B cell (primary cell): ENCODE measurements around the gene C19orf12. TPM values are rescaled to one million over a fixed set of nuclear protein-coding genes. Genes with fewer than 3 reads are reported as not detected.

Experiments
- ATAC-seq: fragments of 200-7000 bp; cut with Tn5 transposase; one replicate; pipeline ENCODE4 v1.10.0; 2021; ENCODE audit warnings: low read depth, mild to moderate bottlenecking, moderate number of reproducible peaks, moderate library complexity
- CTCF ChIA-PET: fragments of 350-600 bp; sonication (Branson Sonifier 250); formaldehyde crosslinking; loops from one replicate; lab custom pipeline; 2021; ENCODE audit warnings: antibody characterized with exemption, inconsistent platforms; lab: Charles Lee
- POLR2A ChIA-PET: fragments of 350-600 bp; sonication (Branson Sonifier 250); formaldehyde crosslinking; loops from one replicate; lab custom pipeline; 2021; ENCODE audit warnings: antibody characterized with exemption; lab: Charles Lee
- DNase-seq: peaks from one replicate; pipeline ENCODE4 v3.0.0; 2013
- H2AFZ ChIP-seq: 2 replicates; pipeline ENCODE4 v1.6.1; 2012; ENCODE audit warnings: mild to moderate bottlenecking, low read depth, low read length; ENCODE audit not compliant: insufficient read depth, poor library complexity, severe bottlenecking
- H3K27ac ChIP-seq, 2 donors: 1 replicate in 1 of 2; 2 replicates in 1 of 2; pipeline ENCODE4 v1.5.1; 2012 to 2013; ENCODE audit warnings: low read length in 2 of 2, mild to moderate bottlenecking in 2 of 2, moderate library complexity in 1 of 2
- H3K27me3 ChIP-seq, 4 experiments: fragments of 200-600 bp in 1 of 4; sonication (generic) in 1 of 4; replicated peaks in 1 of 4; 1 replicate in 2 of 4; 2 replicates in 2 of 4; pipeline versions ENCODE4 v1.6.1 to v1.7.0; 2013 to 2016; ENCODE audit warnings: low read length in 3 of 4, mild to moderate bottlenecking in 2 of 4, mixed read lengths in 1 of 4, moderate library complexity in 1 of 4; ENCODE audit not compliant: insufficient read depth in 4 of 4, control insufficient read depth in 3 of 4; ENCODE audit errors: control extremely low read depth in 1 of 4
- H3K36me3 ChIP-seq, 2 experiments: replicated peaks in 1 of 2; 1 replicate in 1 of 2; 2 replicates in 1 of 2; pipeline versions ENCODE4 v1.6.1 to v1.7.1; 2013; ENCODE audit warnings: low read length in 1 of 2; ENCODE audit not compliant: insufficient read depth in 2 of 2, control insufficient read depth in 1 of 2; ENCODE audit errors: control extremely low read depth in 1 of 2, extremely low read depth in 1 of 2
- H3K4me1 ChIP-seq, 2 donors: fragments of 200-600 bp in 1 of 2; sonication (generic) in 1 of 2; 1 replicate in 1 of 2; 2 replicates in 1 of 2; pipeline versions ENCODE4 v1.5.1 to v1.6.1; 2013 to 2017; ENCODE audit warnings: low read length in 2 of 2; ENCODE audit not compliant: control insufficient read depth in 2 of 2, insufficient read depth in 2 of 2
- H3K4me2 ChIP-seq: replicated peaks from 2 replicates; pipeline ENCODE3; 2012; ENCODE audit warnings: mild to moderate bottlenecking, low read depth, low read length; ENCODE audit not compliant: poor library complexity, severe bottlenecking
- H3K4me3 ChIP-seq, 5 experiments: fragments of 200-600 bp in 1 of 5; sonication (generic) in 1 of 5; 1 replicate in 3 of 5; 2 replicates in 2 of 5; pipeline versions ENCODE4 v1.5.1 to v1.7.0; 2011 to 2016; ENCODE audit warnings: low read length in 4 of 5, mild to moderate bottlenecking in 4 of 5, low read depth in 2 of 5, control low read depth in 1 of 5, moderate library complexity in 1 of 5; ENCODE audit not compliant: insufficient read depth in 1 of 5; ENCODE audit errors: control extremely low read depth in 1 of 5, extremely low read depth in 1 of 5
- H3K79me2 ChIP-seq: fragments of 200-600 bp; sonication (generic); one replicate; pipeline ENCODE4 v1.6.0; 2016; ENCODE audit warnings: low read length; ENCODE audit not compliant: control insufficient read depth, insufficient read depth
- H3K9ac ChIP-seq: fragments of 200-600 bp; sonication (generic); 2 replicates; pipeline ENCODE4 v1.6.1; 2017; ENCODE audit warnings: mild to moderate bottlenecking, low read length, moderate library complexity
- H3K9me3 ChIP-seq, 3 donors: one replicate each; pipeline versions ENCODE4 v1.6.1 to v1.7.1; 2013; ENCODE audit warnings: low read length in 2 of 3; ENCODE audit not compliant: control insufficient read depth in 2 of 3, insufficient read depth in 1 of 3; ENCODE audit errors: control extremely low read depth in 1 of 3
- H4K20me1 ChIP-seq: 2 replicates; pipeline ENCODE4 v1.6.0; 2012; ENCODE audit warnings: mild to moderate bottlenecking, low read length; ENCODE audit not compliant: insufficient read depth, control insufficient read depth, poor library complexity, severe bottlenecking
- H3K27ac Mint-ChIP-seq: one replicate; pipeline ENCODE4 v1.8.0; 2021; ENCODE audit warnings: mixed read lengths
- H3K27me3 Mint-ChIP-seq: one replicate; pipeline ENCODE4 v1.8.0; 2021; ENCODE audit warnings: mixed read lengths
- H3K4me1 Mint-ChIP-seq: one replicate; pipeline ENCODE4 v1.8.0; 2021; ENCODE audit warnings: mixed read lengths
- H3K4me3 Mint-ChIP-seq: one replicate; pipeline ENCODE4 v1.8.0; 2021; ENCODE audit warnings: mixed read lengths
- H3K9me3 Mint-ChIP-seq: one replicate; pipeline ENCODE4 v1.8.0; 2022; ENCODE audit warnings: mixed read lengths; ENCODE audit not compliant: insufficient read depth
- CTCF ChIP-seq: fragments of 200-600 bp; IDR thresholded peaks from one replicate; pipeline ENCODE4 v1.8.0; 2022; ENCODE audit warnings: antibody characterized with exemption, mild to moderate bottlenecking
- EZH2 ChIP-seq: IDR thresholded peaks from 2 replicates; pipeline ENCODE4 v1.6.1; 2012; ENCODE audit warnings: borderline replicate concordance, low read depth, mild to moderate bottlenecking, moderate library complexity, low read length; ENCODE audit not compliant: insufficient read depth, poor library complexity, severe bottlenecking
- WGBS: methylation state at CpG from one replicate; pipeline ENCODE4 v1.1.5; 2013; ENCODE audit warnings: missing lambda C conversion rate; ENCODE audit not compliant: insufficient coverage; 5-methylcytosine and 5-hydroxymethylcytosine counted together
- intact Hi-C: fragments of 100-400 bp; cut with micrococcal nuclease; formaldehyde crosslinking; loops from one replicate; pipeline ENCODE4 v1.10.0; 2022
- polyA plus RNA-seq: library from polyadenylated mRNA; depleted of rRNA; stranded (reverse); fragments of >200 nt; gene quantifications from 2 replicates; pipeline ENCODE4 v1.2.3, GENCODE V29; 2012
- total RNA-seq, 2 donors: library from RNA; stranded (reverse); fragments of 120-200 nt in 1 of 2; gene quantifications; 1 replicate in 1 of 2; 2 replicates in 1 of 2; pipeline versions ENCODE4 v1.2.3 to v1.2.4, GENCODE V29; 2013 to 2022

The C19orf12 gene
- total and polyA plus RNA-seq, 2 donors (not counting 1 experiment from before 2014, with no cell fraction given), result 12.6 to 29.4 TPM

GRCh38 chr19:29665215-29665825 is 49.7 kb downstream of the C19orf12 start, which contains the start of gene PLEKHF1:
Gene PLEKHF1, plus strand, starts transcription at chr19:29665461. Its CDS starts 8,379 bp downstream, at chr19:29673840.
- CTCF ChIA-PET, result interaction anchor here (0.7 to 10.1 kb wide), 15 partner anchors 8 to 277 kb away, joined by 3 to 116 read pairs (median 5); partner anchors contain the start of genes C19orf12, POP4 and URI1
- Histone ChIP-seq H4K20me1 (no peaks in the 10 kb centered on the region), H3K36me3 (no peaks in the 10 kb centered on the region), H3K27me3 (no peaks in the 10 kb centered on the region), H3K27ac (peak within 1 kb of the TSS; percentile 18 to 79), H3K4me1 (peaks cover 31 to 42% of the 10 kb centered on the region in 2 donors), H3K9me3 (peaks cover 0 to 5% (median 0%) of the 10 kb centered on the region in 3 donors), H2AFZ (peak within 1 kb of the TSS; percentile 92), H3K9ac (peak within 1 kb of the TSS; percentile 91), H3K79me2 (peaks cover 49% of the 10 kb centered on the region), H3K4me2 (peak within 1 kb of the TSS; percentile 100), H3K4me3 (peak within 1 kb of the TSS; percentile 18 to 87 (median 75))
- Mint-ChIP-seq H3K27me3 (no peaks in the 10 kb centered on the region), H3K4me3 (peak within 1 kb of the TSS; percentile 87), H3K4me1 (peaks cover 32% of the 10 kb centered on the region), H3K9me3 (no peaks in the 10 kb centered on the region), H3K27ac (peak within 1 kb of the TSS; percentile 80)
- intact Hi-C loops, result loop anchor here (1.0 to 10.0 kb wide), 8 partner anchors 8 to 180 kb away; partner anchors contain the start of genes CCNE1 and POP4
- POLR2A ChIA-PET, result interaction anchor here (0.8 to 1.8 kb wide), 5 partner anchors 45 to 60 kb away, joined by 3 to 9 read pairs (median 5); partner anchors contain the start of genes C19orf12 and POP4
- peak; percentile 97 for ATAC-seq
- TF ChIP-seq CTCF (no peak), EZH2 (no peak)
- peak; percentile 87 for DNase-seq
- under 1% methylated on average over 74 of the region's 75 CpGs for WGBS
